Measurements from ENCODE around the gene CPNE2.

Gene CPNE2

GRCh38 chr16:57147381-57148221 lies 55.2 kb downstream of the CPNE2 start:
- peak; percentile 90 to 94 for DNase-seq

- DNase-seq, result no peak
These were observed 56.1 kb downstream of the CPNE2 start for GRCh38 chr16:57148481-57148880.

- no peak for DNase-seq
These were observed 57.0 kb downstream of the CPNE2 start for GRCh38 chr16:57149391-57149790.

GRCh38 chr16:57150682-57151330 lies 58.4 kb downstream of the CPNE2 start:
- DNase-seq, result no peak

GRCh38 chr16:57151369-57151768 lies 59.0 kb downstream of the CPNE2 start:
- DNase-seq, result peak; percentile 61 to 63

- DNase-seq, result peak; percentile 18 to 42
These were observed 60.0 kb downstream of the CPNE2 start for GRCh38 chr16:57152096-57153093.

GRCh38 chr16:57153841-57154240 lies 61.5 kb downstream of the CPNE2 start:
- no peak for DNase-seq

GRCh38 chr16:57155702-57156350 lies 63.4 kb downstream of the CPNE2 start:
- DNase-seq, result no peak

- no peak for DNase-seq
These were observed 63.9 kb downstream of the CPNE2 start for GRCh38 chr16:57156351-57156703.

GRCh38 chr16:57157533-57157932 lies 65.2 kb downstream of the CPNE2 start:
- no peak for DNase-seq

- DNase-seq, result peak in 1 of 2 experiments; percentile 10
These were observed 67.1 kb downstream of the CPNE2 start for GRCh38 chr16:57159447-57159846.

- no peak for DNase-seq
These were observed 71.5 kb downstream of the CPNE2 start for GRCh38 chr16:57163842-57164241.

GRCh38 chr16:57165483-57165882 lies 73.1 kb downstream of the CPNE2 start:
- no peak for DNase-seq

- DNase-seq, result no peak
These were observed 73.6 kb downstream of the CPNE2 start for GRCh38 chr16:57165938-57166337.

- no peak for DNase-seq
These were observed 74.1 kb downstream of the CPNE2 start for GRCh38 chr16:57166451-57166850.

GRCh38 chr16:57166951-57167350 lies 74.6 kb downstream of the CPNE2 start:
- peak in 1 of 2 experiments; percentile 19 for DNase-seq

GRCh38 chr16:57167538-57167937 lies 75.2 kb downstream of the CPNE2 start:
- no peak for DNase-seq

- DNase-seq, result peak; percentile 90 to 91
These were observed 75.6 kb downstream of the CPNE2 start for GRCh38 chr16:57167953-57168352.

- no peak for DNase-seq
These were observed 76.9 kb downstream of the CPNE2 start for GRCh38 chr16:57169327-57169726.

- no peak for DNase-seq
These were observed 80.4 kb downstream of the CPNE2 start for GRCh38 chr16:57172721-57173290.

- no peak for DNase-seq
These were observed 83.5 kb downstream of the CPNE2 start for GRCh38 chr16:57175896-57176295.

GRCh38 chr16:57178196-57178595 lies 85.8 kb downstream of the CPNE2 start:
- DNase-seq, result no peak

Measured in Kasumi-1 (cell line).